ENCODE measurements around the gene HSD17B2.

DNA sequence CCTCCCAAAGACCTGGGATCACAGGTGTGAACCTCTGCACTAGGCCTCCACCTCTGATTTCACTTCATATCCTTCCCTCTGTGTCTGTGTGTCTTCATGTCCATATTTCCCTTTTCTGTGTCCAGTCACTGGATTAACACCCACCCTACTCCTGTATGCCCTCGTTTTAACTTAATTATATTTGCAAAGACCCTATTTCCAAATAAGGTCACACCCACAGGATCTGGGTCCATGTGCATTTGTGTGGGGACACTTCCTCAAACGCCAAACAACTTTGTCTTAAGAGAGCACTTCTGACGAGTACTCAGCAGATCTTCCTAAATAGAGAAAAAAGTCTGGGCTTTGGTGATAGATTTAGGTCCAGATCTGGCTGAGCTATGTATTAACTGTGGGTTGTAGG lies 78.7 kb downstream of the HSD17B2 start:
- TF ChIP-seq, protein P1, sequence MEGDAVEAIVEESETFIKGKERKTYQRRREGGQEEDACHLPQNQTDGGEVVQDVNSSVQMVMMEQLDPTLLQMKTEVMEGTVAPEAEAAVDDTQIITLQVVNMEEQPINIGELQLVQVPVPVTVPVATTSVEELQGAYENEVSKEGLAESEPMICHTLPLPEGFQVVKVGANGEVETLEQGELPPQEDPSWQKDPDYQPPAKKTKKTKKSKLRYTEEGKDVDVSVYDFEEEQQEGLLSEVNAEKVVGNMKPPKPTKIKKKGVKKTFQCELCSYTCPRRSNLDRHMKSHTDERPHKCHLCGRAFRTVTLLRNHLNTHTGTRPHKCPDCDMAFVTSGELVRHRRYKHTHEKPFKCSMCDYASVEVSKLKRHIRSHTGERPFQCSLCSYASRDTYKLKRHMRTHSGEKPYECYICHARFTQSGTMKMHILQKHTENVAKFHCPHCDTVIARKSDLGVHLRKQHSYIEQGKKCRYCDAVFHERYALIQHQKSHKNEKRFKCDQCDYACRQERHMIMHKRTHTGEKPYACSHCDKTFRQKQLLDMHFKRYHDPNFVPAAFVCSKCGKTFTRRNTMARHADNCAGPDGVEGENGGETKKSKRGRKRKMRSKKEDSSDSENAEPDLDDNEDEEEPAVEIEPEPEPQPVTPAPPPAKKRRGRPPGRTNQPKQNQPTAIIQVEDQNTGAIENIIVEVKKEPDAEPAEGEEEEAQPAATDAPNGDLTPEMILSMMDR (IDR thresholded peaks at IDR 0.05): no peak
- TF ChIP-seq POLR2A (IDR thresholded peaks at IDR 0.05): no peak
